ENCODE measurements around the gene C19orf12.
"Not testable (repeated sequence)": the region's sequence is repeated elsewhere in the genome, so short reads cannot be mapped to it uniquely, and the experiment has no call there.

The C19orf12 gene

GRCh38 chr19:29676586-29676985 lies 38.5 kb downstream of the C19orf12 start:
- Mint-ChIP-seq H3K27me3 (no peaks in the 10 kb centered on the region), H3K9me3 (no peaks in the 10 kb centered on the region), H3K36me3 (no peaks in the 10 kb centered on the region), H3K4me3 (peak overlapping the region; percentile 2), H3K27ac (peak overlapping the region; percentile 93), H3K4me1 (peaks cover 85% of the 10 kb centered on the region)

- Mint-ChIP-seq H3K9me3 (no peaks in the 10 kb centered on the region), H3K4me3 (no peak overlapping the region), H3K36me3 (no peaks in the 10 kb centered on the region), H3K4me1 (peaks cover 85% of the 10 kb centered on the region), H3K27ac (peak overlapping the region; percentile 93), H3K27me3 (no peaks in the 10 kb centered on the region)
Observed at GRCh38 chr19:29675650-29676186, 39.3 kb downstream of the C19orf12 start.

GRCh38 chr19:29675120-29675649 lies 39.9 kb downstream of the C19orf12 start:
- H3K36me3 Mint-ChIP-seq, result peaks cover under 1% of the 10 kb centered on the region
- no peak overlapping the region for H3K4me3 Mint-ChIP-seq
- no peak overlapping the region for H3K27ac Mint-ChIP-seq
- H3K4me1 Mint-ChIP-seq, result peaks cover 85% of the 10 kb centered on the region
- H3K9me3 Mint-ChIP-seq, result no peaks in the 10 kb centered on the region
- no peaks in the 10 kb centered on the region for H3K27me3 Mint-ChIP-seq

- H3K4me3 Mint-ChIP-seq, result no peak overlapping the region
- no peaks in the 10 kb centered on the region for H3K9me3 Mint-ChIP-seq
- H3K27ac Mint-ChIP-seq, result no peak overlapping the region
- H3K4me1 Mint-ChIP-seq, result peaks cover 85% of the 10 kb centered on the region
- no peaks in the 10 kb centered on the region for H3K27me3 Mint-ChIP-seq
- peaks cover 3% of the 10 kb centered on the region for H3K36me3 Mint-ChIP-seq
Observed at GRCh38 chr19:29674374-29675119, 40.5 kb downstream of the C19orf12 start.

GRCh38 chr19:29673451-29674371 lies 41.4 kb downstream of the C19orf12 start:
- Mint-ChIP-seq H3K27me3 (no peaks in the 10 kb centered on the region), H3K9me3 (no peaks in the 10 kb centered on the region), H3K4me3 (peak overlapping the region; percentile 52), H3K4me1 (peaks cover 90% of the 10 kb centered on the region), H3K27ac (peak overlapping the region; percentile 94), H3K36me3 (peaks cover 3% of the 10 kb centered on the region)

GRCh38 chr19:29672933-29673336 lies 42.1 kb downstream of the C19orf12 start:
- peak overlapping the region; percentile 94 for H3K27ac Mint-ChIP-seq
- H3K4me3 Mint-ChIP-seq, result peak overlapping the region; percentile 52
- no peaks in the 10 kb centered on the region for H3K9me3 Mint-ChIP-seq
- no peaks in the 10 kb centered on the region for H3K27me3 Mint-ChIP-seq
- peaks cover 3% of the 10 kb centered on the region for H3K36me3 Mint-ChIP-seq
- peaks cover 94% of the 10 kb centered on the region for H3K4me1 Mint-ChIP-seq

- Mint-ChIP-seq H3K4me1 (peaks cover 94% of the 10 kb centered on the region), H3K4me3 (peak overlapping the region; percentile 52), H3K27ac (peak overlapping the region; percentile 94), H3K9me3 (no peaks in the 10 kb centered on the region), H3K36me3 (peaks cover 3% of the 10 kb centered on the region), H3K27me3 (no peaks in the 10 kb centered on the region)
Observed at GRCh38 chr19:29672319-29672932, 42.6 kb downstream of the C19orf12 start.

GRCh38 chr19:29671393-29672160 lies 43.5 kb downstream of the C19orf12 start:
- Mint-ChIP-seq H3K27ac (peak overlapping the region; percentile 94), H3K4me3 (peak overlapping the region; percentile 57), H3K27me3 (no peaks in the 10 kb centered on the region), H3K9me3 (no peaks in the 10 kb centered on the region), H3K36me3 (peaks cover 3% of the 10 kb centered on the region), H3K4me1 (peaks cover 94% of the 10 kb centered on the region)

GRCh38 chr19:29671026-29671392 lies 44.1 kb downstream of the C19orf12 start:
- H3K4me3 Mint-ChIP-seq, result peak overlapping the region; percentile 57
- H3K27me3 Mint-ChIP-seq, H3K36me3 Mint-ChIP-seq, H3K9me3 Mint-ChIP-seq: not testable (repeated sequence)
- peak overlapping the region; percentile 94 for H3K27ac Mint-ChIP-seq
- H3K4me1 Mint-ChIP-seq, result peaks cover 91% of the 10 kb centered on the region

GRCh38 chr19:29670255-29670654 lies 44.8 kb downstream of the C19orf12 start:
- Mint-ChIP-seq H3K27ac (peak overlapping the region; percentile 93), H3K9me3 (no peaks in the 10 kb centered on the region), H3K4me1 (peaks cover 83% of the 10 kb centered on the region), H3K4me3 (peak overlapping the region; percentile 52), H3K27me3 (no peaks in the 10 kb centered on the region), H3K36me3 (peaks cover 3% of the 10 kb centered on the region)

- no peaks in the 10 kb centered on the region for H3K9me3 Mint-ChIP-seq
- peaks cover 82% of the 10 kb centered on the region for H3K4me1 Mint-ChIP-seq
- H3K27me3 Mint-ChIP-seq, result no peaks in the 10 kb centered on the region
- peak overlapping the region; percentile 33 for H3K4me3 Mint-ChIP-seq
- H3K27ac Mint-ChIP-seq, result peak overlapping the region; percentile 84
- H3K36me3 Mint-ChIP-seq, result peaks cover 3% of the 10 kb centered on the region
Observed at GRCh38 chr19:29668746-29669609, 46.1 kb downstream of the C19orf12 start.

GRCh38 chr19:29667901-29668341 lies 47.1 kb downstream of the C19orf12 start:
- Mint-ChIP-seq H3K27ac (peak overlapping the region; percentile 84), H3K4me1 (peaks cover 77% of the 10 kb centered on the region)

GRCh38 chr19:29667387-29667783 lies 47.7 kb downstream of the C19orf12 start:
- Mint-ChIP-seq H3K9me3 (no peaks in the 10 kb centered on the region), H3K27ac (peak overlapping the region; percentile 84), H3K4me1 (peaks cover 77% of the 10 kb centered on the region), H3K4me3 (peak overlapping the region; percentile 91), H3K27me3 (no peaks in the 10 kb centered on the region), H3K36me3 (peaks cover 3% of the 10 kb centered on the region)

More at GRCh38 chr19:29667901-29668341, 47.1 kb downstream of the C19orf12 start:
- no peaks in the 10 kb centered on the region for H3K9me3 Mint-ChIP-seq
- H3K27me3 Mint-ChIP-seq, result no peaks in the 10 kb centered on the region
- peak overlapping the region; percentile 91 for H3K4me3 Mint-ChIP-seq
- peaks cover 3% of the 10 kb centered on the region for H3K36me3 Mint-ChIP-seq
